OCI-LY1 (cell line): ENCODE results near the gene MRGPRF.

Experiments
- H2AFZ ChIP-seq: fragments of 200-600 bp; sonication (generic), shearing (Covaris generic); 2 replicates; pipeline ENCODE4 v1.6.0; 2014; ENCODE audit warnings: antibody characterized with exemption, mild to moderate bottlenecking, low read length
- H3F3A ChIP-seq: fragments of 200-600 bp; sonication (generic), shearing (Covaris generic); 2 replicates; pipeline ENCODE4 v1.6.0; 2014; ENCODE audit warnings: mild to moderate bottlenecking, antibody characterized with exemption, low read length, moderate library complexity; ENCODE audit not compliant: insufficient read depth
- H3K27ac ChIP-seq: fragments of 200-600 bp; sonication (generic); 2 replicates; pipeline ENCODE4 v1.5.1; 2014; ENCODE audit warnings: low read length, mixed run types, mild to moderate bottlenecking, low read depth; ENCODE audit not compliant: poor library complexity, severe bottlenecking
- H3K27me3 ChIP-seq: fragments of 200-600 bp; sonication (generic); 2 replicates; pipeline ENCODE4 v1.6.0; 2014; ENCODE audit warnings: antibody characterized with exemption, mild to moderate bottlenecking, low read length, moderate library complexity; ENCODE audit not compliant: insufficient read depth
- H3K36me3 ChIP-seq: fragments of 200-600 bp; sonication (generic); 2 replicates; pipeline ENCODE4 v1.6.1; 2014; ENCODE audit warnings: mild to moderate bottlenecking, antibody characterized with exemption, low read length, moderate library complexity, mixed read lengths; ENCODE audit not compliant: insufficient read depth
- H3K4me1 ChIP-seq: fragments of 200-600 bp; sonication (generic); 2 replicates; pipeline ENCODE4 v1.5.1; 2014; ENCODE audit warnings: mild to moderate bottlenecking, low read length, moderate library complexity; ENCODE audit not compliant: insufficient read depth, severe bottlenecking
- H3K4me2 ChIP-seq: fragments of 200-600 bp; sonication (generic), shearing (Covaris generic); 2 replicates; pipeline ENCODE4 v1.6.1; 2014; ENCODE audit warnings: low read length
- H3K4me3 ChIP-seq: fragments of 200-600 bp; sonication (generic); 2 replicates; pipeline ENCODE4 v1.5.1; 2014; ENCODE audit warnings: low read length, low read depth, mild to moderate bottlenecking, mixed read lengths; ENCODE audit not compliant: poor library complexity, severe bottlenecking
- H3K79me2 ChIP-seq: fragments of 200-600 bp; shearing (Covaris generic); 2 replicates; pipeline ENCODE4 v1.6.1; 2016; ENCODE audit warnings: mixed run types, low read length, mixed read lengths; ENCODE audit not compliant: insufficient read depth
- H3K9ac ChIP-seq: fragments of 200-600 bp; sonication (generic), shearing (Covaris generic); 2 replicates; pipeline ENCODE4 v1.6.1; 2014; ENCODE audit warnings: mild to moderate bottlenecking, low read length, mixed read lengths
- H3K9me2 ChIP-seq: fragments of 200-600 bp; sonication (generic), shearing (Covaris generic); 2 replicates; pipeline ENCODE4 v1.6.1; 2014; ENCODE audit warnings: low read depth, mild to moderate bottlenecking, low read length, mixed read lengths
- H3K9me3 ChIP-seq: fragments of 200-600 bp; shearing (Covaris generic); 2 replicates; pipeline ENCODE4 v1.6.1; 2014; ENCODE audit warnings: low read length, mixed read lengths
- H4K20me1 ChIP-seq: fragments of 200-600 bp; sonication (generic), shearing (Covaris generic); 2 replicates; pipeline ENCODE4 v1.6.0; 2016; ENCODE audit warnings: mild to moderate bottlenecking, low read length; ENCODE audit not compliant: insufficient read depth
- EZH2 ChIP-seq: fragments of 200-600 bp; sonication (generic), shearing (Covaris generic); IDR thresholded peaks from 2 replicates; pipeline ENCODE4 v1.8.0; 2017; ENCODE audit warnings: borderline replicate concordance, mixed run types, mild to moderate bottlenecking, antibody characterized with exemption, low read length, moderate library complexity, mixed read lengths
- TF ChIP-seq, protein P1 (sequence below): fragments of 200-600 bp; sonication (generic), shearing (Covaris generic); IDR thresholded peaks from 2 replicates; pipeline ENCODE4 v1.5.1; 2017; ENCODE audit warnings: mild to moderate bottlenecking, antibody characterized with exemption, low read length, moderate library complexity, mixed read lengths

Gene MRGPRF

GRCh38 chr11:68958211-68958610 is 54.8 kb downstream of the MRGPRF start:
- H3K36me3 ChIP-seq, result no peaks in the 10 kb centered on the region; the same call in 1 of the 2 replicates

DNA sequence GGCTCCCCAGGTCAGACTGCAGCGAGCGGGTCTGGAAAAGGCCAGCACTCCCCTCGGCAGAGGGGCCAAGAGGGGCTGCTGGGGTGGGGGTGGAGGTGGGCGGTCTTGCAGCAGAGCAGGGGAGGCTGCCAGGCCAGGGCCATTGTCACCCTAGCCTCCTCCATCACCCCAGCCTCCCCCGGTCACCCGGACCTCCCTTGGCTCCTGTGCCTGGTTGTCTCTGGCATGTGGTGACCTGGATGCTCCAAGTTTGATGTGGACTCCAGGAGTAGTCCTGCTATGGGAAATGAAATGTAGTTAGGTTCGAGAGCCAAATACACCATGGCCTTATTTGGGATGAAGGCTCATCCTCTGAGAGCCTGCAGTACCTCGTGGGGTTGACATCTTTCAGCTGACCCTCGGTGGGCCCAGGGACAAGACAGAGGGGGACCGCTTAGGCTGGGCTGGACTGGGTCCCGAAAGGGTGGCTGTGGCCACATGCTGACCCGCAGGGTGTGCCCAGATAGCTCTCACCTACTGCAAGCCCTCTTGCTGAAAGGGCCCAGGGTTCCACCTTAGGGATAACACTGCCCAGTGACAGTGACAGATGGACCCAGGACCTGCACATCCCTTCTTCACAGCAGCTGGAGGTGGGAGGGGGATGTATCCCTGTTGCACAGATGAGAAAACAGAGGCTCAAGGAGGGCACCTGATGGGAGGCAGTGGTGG is 56.3 kb downstream of the MRGPRF start:
- H3K9me2 ChIP-seq, result no peaks in the 10 kb centered on the region
- H4K20me1 ChIP-seq, result no peaks in the 10 kb centered on the region
- no peak overlapping the region for H3K27ac ChIP-seq
- no peaks in the 10 kb centered on the region for H3K79me2 ChIP-seq
- no peak overlapping the region for H3K4me2 ChIP-seq
- no peak overlapping the region for H3K4me3 ChIP-seq
- no peaks in the 10 kb centered on the region for H3K36me3 ChIP-seq
- H3F3A ChIP-seq, result no peaks in the 10 kb centered on the region
- TF ChIP-seq, protein P1, sequence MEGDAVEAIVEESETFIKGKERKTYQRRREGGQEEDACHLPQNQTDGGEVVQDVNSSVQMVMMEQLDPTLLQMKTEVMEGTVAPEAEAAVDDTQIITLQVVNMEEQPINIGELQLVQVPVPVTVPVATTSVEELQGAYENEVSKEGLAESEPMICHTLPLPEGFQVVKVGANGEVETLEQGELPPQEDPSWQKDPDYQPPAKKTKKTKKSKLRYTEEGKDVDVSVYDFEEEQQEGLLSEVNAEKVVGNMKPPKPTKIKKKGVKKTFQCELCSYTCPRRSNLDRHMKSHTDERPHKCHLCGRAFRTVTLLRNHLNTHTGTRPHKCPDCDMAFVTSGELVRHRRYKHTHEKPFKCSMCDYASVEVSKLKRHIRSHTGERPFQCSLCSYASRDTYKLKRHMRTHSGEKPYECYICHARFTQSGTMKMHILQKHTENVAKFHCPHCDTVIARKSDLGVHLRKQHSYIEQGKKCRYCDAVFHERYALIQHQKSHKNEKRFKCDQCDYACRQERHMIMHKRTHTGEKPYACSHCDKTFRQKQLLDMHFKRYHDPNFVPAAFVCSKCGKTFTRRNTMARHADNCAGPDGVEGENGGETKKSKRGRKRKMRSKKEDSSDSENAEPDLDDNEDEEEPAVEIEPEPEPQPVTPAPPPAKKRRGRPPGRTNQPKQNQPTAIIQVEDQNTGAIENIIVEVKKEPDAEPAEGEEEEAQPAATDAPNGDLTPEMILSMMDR, result no peak
- TF ChIP-seq EZH2, result no peak
- no peaks in the 10 kb centered on the region for H3K9me3 ChIP-seq
- peaks cover 7% of the 10 kb centered on the region for H3K4me1 ChIP-seq
- no peaks in the 10 kb centered on the region; the same call in 1 of the 2 replicates for H3K27me3 ChIP-seq
- no peak overlapping the region for H2AFZ ChIP-seq
- no peak overlapping the region for H3K9ac ChIP-seq

More at GRCh38 chr11:68958211-68958610, 54.8 kb downstream of the MRGPRF start:
- Histone ChIP-seq H2AFZ (no peak overlapping the region), H3K27ac (no peak overlapping the region), H4K20me1 (no peaks in the 10 kb centered on the region), H3K79me2 (no peaks in the 10 kb centered on the region), H3K4me3 (no peak overlapping the region), H3K9me3 (no peaks in the 10 kb centered on the region), H3K9me2 (no peaks in the 10 kb centered on the region), H3K27me3 (no peaks in the 10 kb centered on the region; the same call in 1 of the 2 replicates), H3F3A (no peaks in the 10 kb centered on the region), H3K9ac (no peak overlapping the region), H3K4me2 (no peak overlapping the region), H3K4me1 (peaks cover 7% of the 10 kb centered on the region)
- TF ChIP-seq EZH2, result no peak
- TF ChIP-seq, protein P1, result no peak

GRCh38 chr11:68956142-68956541 is 56.9 kb downstream of the MRGPRF start:
- H3K27ac ChIP-seq, result no peak overlapping the region
- H3K4me2 ChIP-seq, result no peak overlapping the region
- H3K79me2 ChIP-seq, result no peaks in the 10 kb centered on the region
- no peak for TF ChIP-seq EZH2
- TF ChIP-seq, protein P1, result peak; percentile 53
- no peak overlapping the region for H2AFZ ChIP-seq
- H3K4me3 ChIP-seq, result no peak overlapping the region
- no peaks in the 10 kb centered on the region for H3K9me3 ChIP-seq
- H3K9me2 ChIP-seq, result no peaks in the 10 kb centered on the region
- H3K9ac ChIP-seq, result no peak overlapping the region
- H3F3A ChIP-seq, result no peaks in the 10 kb centered on the region
- H3K36me3 ChIP-seq, result no peaks in the 10 kb centered on the region
- H4K20me1 ChIP-seq, result no peaks in the 10 kb centered on the region
- H3K27me3 ChIP-seq, result peaks cover 2% of the 10 kb centered on the region; the same call in 1 of the 2 replicates
- H3K4me1 ChIP-seq, result peaks cover 7% of the 10 kb centered on the region
